Neural progenitor cell (in vitro differentiated cells): ENCODE measurements around the gene WDR7.

Experiments used
- EZH2 ChIP-seq: fragments of 200-600 bp; sonication (generic); IDR thresholded peaks from 2 replicates; pipeline ENCODE4 v1.6.1; 2017; ENCODE audit warnings: antibody characterized with exemption, mild to moderate bottlenecking, moderate library complexity
- EZH2phosphoT487 ChIP-seq: fragments of 200-600 bp; sonication (generic); IDR thresholded peaks from 2 replicates; pipeline ENCODE4 v1.6.1; 2017; ENCODE audit warnings: antibody characterized with exemption
- TF ChIP-seq, protein P1 (sequence below): fragments of 200-600 bp; sonication (generic); IDR thresholded peaks from 2 replicates; pipeline ENCODE4 v1.5.1; 2017; ENCODE audit warnings: antibody characterized with exemption, mild to moderate bottlenecking

DNA sequence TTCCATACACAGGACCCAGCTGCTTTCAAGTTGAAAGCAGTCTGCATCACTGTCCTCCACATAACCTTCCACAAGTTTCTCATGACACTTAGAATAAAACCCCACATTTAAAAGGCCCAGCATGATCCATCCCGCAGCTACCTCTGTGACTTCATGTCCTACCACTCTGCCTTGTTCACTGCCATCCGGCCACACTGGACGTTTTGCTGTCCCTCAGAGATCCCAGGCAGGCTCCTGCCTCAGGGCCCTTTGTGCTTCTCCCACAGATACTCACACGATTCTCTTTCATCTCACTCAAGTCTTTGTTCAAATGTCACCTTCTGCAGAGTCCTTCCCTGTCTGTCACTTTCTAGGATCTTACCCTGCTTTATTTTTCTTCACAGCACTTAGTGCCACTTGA, 262.8 kb downstream of the WDR7 start:
- TF ChIP-seq, protein P1, sequence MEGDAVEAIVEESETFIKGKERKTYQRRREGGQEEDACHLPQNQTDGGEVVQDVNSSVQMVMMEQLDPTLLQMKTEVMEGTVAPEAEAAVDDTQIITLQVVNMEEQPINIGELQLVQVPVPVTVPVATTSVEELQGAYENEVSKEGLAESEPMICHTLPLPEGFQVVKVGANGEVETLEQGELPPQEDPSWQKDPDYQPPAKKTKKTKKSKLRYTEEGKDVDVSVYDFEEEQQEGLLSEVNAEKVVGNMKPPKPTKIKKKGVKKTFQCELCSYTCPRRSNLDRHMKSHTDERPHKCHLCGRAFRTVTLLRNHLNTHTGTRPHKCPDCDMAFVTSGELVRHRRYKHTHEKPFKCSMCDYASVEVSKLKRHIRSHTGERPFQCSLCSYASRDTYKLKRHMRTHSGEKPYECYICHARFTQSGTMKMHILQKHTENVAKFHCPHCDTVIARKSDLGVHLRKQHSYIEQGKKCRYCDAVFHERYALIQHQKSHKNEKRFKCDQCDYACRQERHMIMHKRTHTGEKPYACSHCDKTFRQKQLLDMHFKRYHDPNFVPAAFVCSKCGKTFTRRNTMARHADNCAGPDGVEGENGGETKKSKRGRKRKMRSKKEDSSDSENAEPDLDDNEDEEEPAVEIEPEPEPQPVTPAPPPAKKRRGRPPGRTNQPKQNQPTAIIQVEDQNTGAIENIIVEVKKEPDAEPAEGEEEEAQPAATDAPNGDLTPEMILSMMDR: no peak
- no peak for TF ChIP-seq EZH2phosphoT487
- TF ChIP-seq EZH2: no peak
